ENCODE data around the gene UNC5B. TPM values are rescaled to one million over a fixed set of nuclear protein-coding genes. Genes with fewer than 3 reads are reported as not detected.
A peak's percentile ranks its signal among the peaks of the same experiment; 100 is the strongest.
"Not testable (repeated sequence)": the region's sequence is repeated elsewhere in the genome, so short reads cannot be mapped to it uniquely, and the experiment has no call there.

Gene UNC5B
- total and polyA plus RNA-seq, 4 experiments from 2014 or later: not detected

- Histone ChIP-seq H3K27me3 (ENCODE audit: insufficient read depth, low read length) (no peaks in the 10 kb centered on the region), H3K4me3 (ENCODE audit: low read length in 2 of 2) (no peak overlapping the region), H3K9me3 (ENCODE audit: control insufficient read depth in 1 of 2, low read length in 2 of 2) (no peaks in the 10 kb centered on the region), H3K27ac (ENCODE audit: low read depth, low read length) (no peak overlapping the region), H3K36me3 (ENCODE audit: insufficient read depth, low read length) (no peaks in the 10 kb centered on the region), H3K4me1 (ENCODE audit: insufficient read depth, low read length) (no peaks in the 10 kb centered on the region)
- intact Hi-C loops (cut with micrococcal nuclease): no loop called here
- Mint-ChIP-seq H3K4me1 (peaks cover 0 to 2% (median 0%) of the 10 kb centered on the region in 4 donors), H3K27me3 (peaks cover 3 to 11% of the 10 kb centered on the region in 2 donors), H3K9me3 (no peaks in the 10 kb centered on the region), H3K36me3 (no peaks in the 10 kb centered on the region), H3K4me3 (no peak overlapping the region), H3K27ac (peak overlapping the region in 1 of 7 donors; percentile 65)
- POLR2A ChIA-PET (ENCODE audit: partially characterized antibody): no interaction called here
- CTCF ChIA-PET (ENCODE audit: partially characterized antibody): no interaction called here
- no peak for DNase-seq
Observed at GRCh38 chr10:71295641-71296040, 83.3 kb downstream of the UNC5B start.

DNA sequence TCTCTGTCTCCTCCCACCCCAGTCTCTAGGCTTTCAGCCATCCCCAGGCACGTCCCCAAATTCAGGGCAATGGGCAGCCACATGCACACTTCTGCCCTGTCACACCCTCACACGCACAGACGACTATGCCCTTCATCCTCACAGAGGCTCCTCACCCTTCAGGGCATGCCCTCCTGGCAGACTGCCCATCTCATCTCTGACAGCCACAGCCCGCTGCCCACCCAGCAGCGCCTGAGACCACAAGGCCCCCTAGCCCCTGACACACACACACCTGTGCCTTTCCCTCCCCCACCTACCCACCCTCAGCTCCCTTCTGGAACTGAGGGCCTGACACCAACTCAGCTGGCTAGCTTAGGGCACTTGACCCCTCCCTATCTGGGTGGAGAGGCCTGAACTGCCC is 83.7 kb downstream of the UNC5B start:
- no peaks in the 10 kb centered on the region for H3K9me3 ChIP-seq (ENCODE audit: control insufficient read depth in 1 of 2, low read length in 2 of 2)
- Mint-ChIP-seq H3K9me3 (no peaks in the 10 kb centered on the region), H3K4me3 (no peak overlapping the region), H3K36me3 (no peaks in the 10 kb centered on the region), H3K27me3 (peaks cover 3 to 11% of the 10 kb centered on the region in 2 donors), H3K27ac (no peak overlapping the region), H3K4me1 (peaks cover 0 to 2% (median 0%) of the 10 kb centered on the region in 4 donors)
- DNase-seq: no peak
- intact Hi-C loops (cut with micrococcal nuclease): no loop called here
- no peaks in the 10 kb centered on the region for H3K4me1 ChIP-seq (ENCODE audit: insufficient read depth, low read length)
- H3K27me3 ChIP-seq (ENCODE audit: insufficient read depth, low read length): no peaks in the 10 kb centered on the region
- CTCF ChIA-PET (ENCODE audit: partially characterized antibody): no interaction called here
- H3K27ac ChIP-seq (ENCODE audit: low read depth, low read length): no peak overlapping the region
- POLR2A ChIA-PET (ENCODE audit: partially characterized antibody): no interaction called here
- no peak overlapping the region for H3K4me3 ChIP-seq (ENCODE audit: low read length in 2 of 2)
- H3K36me3 ChIP-seq (ENCODE audit: insufficient read depth, low read length): no peaks in the 10 kb centered on the region

DNA sequence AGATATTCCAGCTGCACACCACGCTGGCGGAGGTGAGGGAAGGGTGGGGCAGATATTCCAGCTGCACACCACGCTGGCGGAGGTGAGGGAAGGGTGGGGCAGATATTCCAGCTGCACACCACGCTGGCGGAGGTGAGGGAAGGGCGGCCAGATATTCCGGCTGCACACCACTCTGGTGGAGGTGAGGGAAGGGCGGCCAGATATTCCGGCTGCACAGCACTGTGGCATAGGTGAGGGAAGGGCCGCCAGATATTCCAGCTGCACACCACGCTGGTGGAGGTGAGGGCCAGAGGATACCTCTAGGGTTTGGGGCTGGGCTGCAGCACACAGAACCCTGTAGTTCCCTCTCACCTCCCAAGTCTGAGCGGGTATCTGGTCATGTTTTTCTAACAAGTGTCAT is 84.4 kb downstream of the UNC5B start:
- H3K27me3 ChIP-seq (ENCODE audit: insufficient read depth, low read length); H3K9me3 ChIP-seq (ENCODE audit: control insufficient read depth in 1 of 2, low read length in 2 of 2); H3K4me3 ChIP-seq (ENCODE audit: low read length in 2 of 2); DNase-seq; intact Hi-C loops (cut with micrococcal nuclease); CTCF ChIA-PET (ENCODE audit: partially characterized antibody); H3K9me3 Mint-ChIP-seq; POLR2A ChIA-PET (ENCODE audit: partially characterized antibody); H3K27ac Mint-ChIP-seq; H3K36me3 Mint-ChIP-seq; H3K4me1 Mint-ChIP-seq; H3K4me1 ChIP-seq (ENCODE audit: insufficient read depth, low read length); H3K27ac ChIP-seq (ENCODE audit: low read depth, low read length); H3K36me3 ChIP-seq (ENCODE audit: insufficient read depth, low read length); H3K4me3 Mint-ChIP-seq: not testable (repeated sequence)
- H3K27me3 Mint-ChIP-seq: peaks cover 3 to 11% of the 10 kb centered on the region in 2 donors

GRCh38 chr10:71297343-71297742 is 85.0 kb downstream of the UNC5B start:
- H3K4me3 ChIP-seq (ENCODE audit: low read length in 2 of 2): no peak overlapping the region
- no peak for DNase-seq
- POLR2A ChIA-PET (ENCODE audit: partially characterized antibody): no interaction called here
- no peaks in the 10 kb centered on the region for H3K9me3 ChIP-seq (ENCODE audit: control insufficient read depth in 1 of 2, low read length in 2 of 2)
- intact Hi-C loops (cut with micrococcal nuclease): no loop called here
- H3K27ac ChIP-seq (ENCODE audit: low read depth, low read length): no peak overlapping the region
- no peaks in the 10 kb centered on the region for H3K4me1 ChIP-seq (ENCODE audit: insufficient read depth, low read length)
- no peak overlapping the region for H3K27ac Mint-ChIP-seq
- CTCF ChIA-PET (ENCODE audit: partially characterized antibody): no interaction called here
- H3K27me3 ChIP-seq (ENCODE audit: insufficient read depth, low read length): no peaks in the 10 kb centered on the region
- no peaks in the 10 kb centered on the region for H3K9me3 Mint-ChIP-seq
- H3K36me3 ChIP-seq (ENCODE audit: insufficient read depth, low read length): no peaks in the 10 kb centered on the region
- H3K36me3 Mint-ChIP-seq: no peaks in the 10 kb centered on the region
- H3K4me3 Mint-ChIP-seq: no peak overlapping the region
- peaks cover 0 to 2% (median 0%) of the 10 kb centered on the region in 4 donors for H3K4me1 Mint-ChIP-seq
- H3K27me3 Mint-ChIP-seq: peaks cover 3 to 14% of the 10 kb centered on the region in 2 donors

GRCh38 chr10:71299071-71299785 is 86.9 kb downstream of the UNC5B start:
- Mint-ChIP-seq H3K4me1 (peaks cover 0 to 2% (median 0%) of the 10 kb centered on the region in 4 donors), H3K27me3 (peaks cover 5 to 17% of the 10 kb centered on the region in 2 donors), H3K9me3 (no peaks in the 10 kb centered on the region), H3K27ac (no peak overlapping the region), H3K4me3 (peak overlapping the region in 1 of 8 donors; percentile 40), H3K36me3 (no peaks in the 10 kb centered on the region)
- intact Hi-C loops (cut with micrococcal nuclease): no loop called here
- DNase-seq: no peak
- no peaks in the 10 kb centered on the region for H3K36me3 ChIP-seq (ENCODE audit: insufficient read depth, low read length)
- no peaks in the 10 kb centered on the region for H3K27me3 ChIP-seq (ENCODE audit: insufficient read depth, low read length)
- H3K27ac ChIP-seq (ENCODE audit: low read depth, low read length): no peak overlapping the region
- H3K4me1 ChIP-seq (ENCODE audit: insufficient read depth, low read length): no peaks in the 10 kb centered on the region
- H3K4me3 ChIP-seq (ENCODE audit: low read length in 2 of 2): no peak overlapping the region
- CTCF ChIA-PET (ENCODE audit: partially characterized antibody): interaction anchor here (1.3 kb wide), 1 partner anchor 9 kb away, joined by 3 read pairs; no protein-coding TSS in a partner anchor
- POLR2A ChIA-PET (ENCODE audit: partially characterized antibody): no interaction called here
- no peaks in the 10 kb centered on the region for H3K9me3 ChIP-seq (ENCODE audit: control insufficient read depth in 1 of 2, low read length in 2 of 2)

GRCh38 chr10:71300555-71301370 is 88.4 kb downstream of the UNC5B start:
- no peaks in the 10 kb centered on the region for H3K4me1 ChIP-seq (ENCODE audit: insufficient read depth, low read length)
- ChIA-PET CTCF (ENCODE audit: partially characterized antibody) (interaction anchor here (0.5 kb wide), 1 partner anchor 309 kb away, joined by 3 read pairs; no protein-coding TSS in a partner anchor), POLR2A (ENCODE audit: partially characterized antibody) (no interaction called here)
- H3K27me3 Mint-ChIP-seq: peaks cover 1 to 15% of the 10 kb centered on the region in 2 donors
- no peaks in the 10 kb centered on the region for H3K9me3 ChIP-seq (ENCODE audit: control insufficient read depth in 1 of 2, low read length in 2 of 2)
- DNase-seq: no peak
- H3K36me3 ChIP-seq (ENCODE audit: insufficient read depth, low read length): no peaks in the 10 kb centered on the region
- no peaks in the 10 kb centered on the region for H3K27me3 ChIP-seq (ENCODE audit: insufficient read depth, low read length)
- H3K4me3 ChIP-seq (ENCODE audit: low read length in 2 of 2): no peak overlapping the region
- no peak overlapping the region for H3K4me3 Mint-ChIP-seq
- H3K4me1 Mint-ChIP-seq: peaks cover 0 to 2% (median 0%) of the 10 kb centered on the region in 4 donors
- H3K36me3 Mint-ChIP-seq: no peaks in the 10 kb centered on the region
- intact Hi-C loops (cut with micrococcal nuclease): no loop called here
- no peak overlapping the region for H3K27ac ChIP-seq (ENCODE audit: low read depth, low read length)
- H3K9me3 Mint-ChIP-seq: no peaks in the 10 kb centered on the region
- H3K27ac Mint-ChIP-seq: no peak overlapping the region

DNA sequence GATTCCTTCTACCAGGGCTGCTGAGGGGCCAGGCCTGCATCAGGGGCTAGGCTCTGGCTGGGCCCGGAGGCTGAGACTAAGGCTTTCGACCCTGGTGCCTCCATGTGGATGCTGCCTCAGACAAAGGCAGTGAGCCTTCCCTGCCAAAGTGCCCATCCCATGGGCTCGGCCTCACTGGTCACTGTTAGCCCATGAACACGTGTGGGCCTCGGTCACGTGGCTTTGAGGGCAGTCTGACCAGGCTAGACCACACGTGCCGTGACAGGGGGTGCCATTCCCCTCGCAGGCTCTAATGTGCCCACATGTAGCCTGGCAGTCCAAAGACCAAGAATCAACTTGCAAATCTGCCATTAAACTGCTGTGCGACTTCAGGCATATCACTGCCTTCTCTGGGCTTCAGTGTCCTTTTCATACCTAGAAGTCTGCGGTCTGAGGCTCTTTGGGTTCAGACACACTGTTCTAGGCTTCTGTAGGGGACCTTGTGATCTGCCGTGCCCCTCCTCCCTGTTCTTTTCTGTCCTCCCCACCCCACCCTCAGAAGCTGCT is 89.1 kb downstream of the UNC5B start:
- Histone ChIP-seq H3K4me3 (ENCODE audit: low read length in 2 of 2) (no peak overlapping the region), H3K4me1 (ENCODE audit: insufficient read depth, low read length) (no peaks in the 10 kb centered on the region), H3K27ac (ENCODE audit: low read depth, low read length) (no peak overlapping the region), H3K9me3 (ENCODE audit: control insufficient read depth in 1 of 2, low read length in 2 of 2) (no peaks in the 10 kb centered on the region), H3K36me3 (ENCODE audit: insufficient read depth, low read length) (no peaks in the 10 kb centered on the region), H3K27me3 (ENCODE audit: insufficient read depth, low read length) (no peaks in the 10 kb centered on the region)
- ChIA-PET CTCF (ENCODE audit: partially characterized antibody) (interaction anchor here (1.4 kb wide), 1 partner anchor 28 kb away, joined by 4 read pairs; no protein-coding TSS in a partner anchor), POLR2A (ENCODE audit: partially characterized antibody) (no interaction called here)
- Mint-ChIP-seq H3K9me3 (no peaks in the 10 kb centered on the region), H3K27ac (no peak overlapping the region), H3K36me3 (no peaks in the 10 kb centered on the region), H3K4me1 (peaks cover 0 to 2% (median 0%) of the 10 kb centered on the region in 4 donors), H3K4me3 (no peak overlapping the region), H3K27me3 (peaks cover 1 to 15% of the 10 kb centered on the region in 2 donors)
- intact Hi-C loops (cut with micrococcal nuclease): no loop called here
- no peak for DNase-seq
